ENCODE results near the gene ZNF396.

DNA sequence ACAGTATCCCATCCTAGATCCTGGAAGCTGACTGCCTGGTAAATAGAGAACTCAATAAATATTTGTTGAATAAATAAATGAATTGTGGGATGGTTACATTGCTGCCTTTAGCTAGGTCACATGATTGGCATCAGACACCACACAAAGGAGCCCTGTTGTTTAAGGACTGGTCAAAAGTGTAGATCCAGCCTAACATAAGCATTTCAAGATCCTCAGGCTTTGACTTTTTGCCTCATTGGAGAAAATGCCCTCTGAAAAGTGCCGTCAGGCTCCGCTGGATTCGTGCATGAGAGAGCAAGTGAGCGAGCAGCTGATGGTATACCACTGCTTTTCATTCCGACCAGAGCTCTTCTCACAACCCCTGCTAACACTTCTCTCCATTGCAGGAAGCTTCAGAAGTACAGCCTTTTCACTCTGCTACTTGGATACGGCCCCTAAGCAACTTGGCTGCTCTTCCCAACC, 31.6 kb downstream of the ZNF396 start:
- TF ChIP-seq, protein P1, sequence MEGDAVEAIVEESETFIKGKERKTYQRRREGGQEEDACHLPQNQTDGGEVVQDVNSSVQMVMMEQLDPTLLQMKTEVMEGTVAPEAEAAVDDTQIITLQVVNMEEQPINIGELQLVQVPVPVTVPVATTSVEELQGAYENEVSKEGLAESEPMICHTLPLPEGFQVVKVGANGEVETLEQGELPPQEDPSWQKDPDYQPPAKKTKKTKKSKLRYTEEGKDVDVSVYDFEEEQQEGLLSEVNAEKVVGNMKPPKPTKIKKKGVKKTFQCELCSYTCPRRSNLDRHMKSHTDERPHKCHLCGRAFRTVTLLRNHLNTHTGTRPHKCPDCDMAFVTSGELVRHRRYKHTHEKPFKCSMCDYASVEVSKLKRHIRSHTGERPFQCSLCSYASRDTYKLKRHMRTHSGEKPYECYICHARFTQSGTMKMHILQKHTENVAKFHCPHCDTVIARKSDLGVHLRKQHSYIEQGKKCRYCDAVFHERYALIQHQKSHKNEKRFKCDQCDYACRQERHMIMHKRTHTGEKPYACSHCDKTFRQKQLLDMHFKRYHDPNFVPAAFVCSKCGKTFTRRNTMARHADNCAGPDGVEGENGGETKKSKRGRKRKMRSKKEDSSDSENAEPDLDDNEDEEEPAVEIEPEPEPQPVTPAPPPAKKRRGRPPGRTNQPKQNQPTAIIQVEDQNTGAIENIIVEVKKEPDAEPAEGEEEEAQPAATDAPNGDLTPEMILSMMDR (IDR thresholded peaks at IDR 0.05), result no peak
- no peak for TF ChIP-seq POLR2A (IDR thresholded peaks at IDR 0.05)
